GM23248 (cell line): ENCODE data around the gene DNAJC3. TPM values are rescaled to one million over a fixed set of nuclear protein-coding genes. Genes with fewer than 3 reads are reported as not detected.
"Not testable (repeated sequence)": the region's sequence is repeated elsewhere in the genome, so short reads cannot be mapped to it uniquely, and the experiment has no call there.

Source experiments
- DNase-seq: peaks from one replicate; pipeline ENCODE4 v3.0.0-alpha.2; 2015
- H2AFZ ChIP-seq: fragments of 200-600 bp; sonication (generic); 2 replicates; pipeline ENCODE4 v1.6.1; 2016; ENCODE audit warnings: antibody characterized with exemption
- H3F3A ChIP-seq: fragments of 200-600 bp; sonication (generic); 2 replicates; pipeline ENCODE4 v1.6.1; 2016; ENCODE audit warnings: mild to moderate bottlenecking, antibody characterized with exemption, mixed run types; ENCODE audit not compliant: insufficient read depth
- H3K27ac ChIP-seq: fragments of 200-600 bp; sonication (generic); 2 replicates; pipeline ENCODE4 v1.5.1; 2016; ENCODE audit warnings: mild to moderate bottlenecking
- H3K27me3 ChIP-seq: fragments of 200-600 bp; sonication (generic); replicated peaks from 2 replicates; pipeline ENCODE4 v1.6.1; 2016; ENCODE audit warnings: mild to moderate bottlenecking; ENCODE audit not compliant: insufficient read depth
- H3K36me3 ChIP-seq: fragments of 200-600 bp; sonication (generic); 2 replicates; pipeline ENCODE4 v1.6.1; 2016; ENCODE audit warnings: low read depth, mild to moderate bottlenecking
- H3K4me1 ChIP-seq: fragments of 200-600 bp; sonication (generic); 2 replicates; pipeline ENCODE4 v1.6.1; 2016; ENCODE audit warnings: mild to moderate bottlenecking; ENCODE audit not compliant: insufficient read depth
- H3K4me2 ChIP-seq: fragments of 200-600 bp; sonication (generic); one replicate; pipeline ENCODE4 v1.6.1; 2016; ENCODE audit warnings: mild to moderate bottlenecking; ENCODE audit not compliant: unreplicated experiment
- H3K4me3 ChIP-seq: fragments of 200-600 bp; sonication (generic); 2 replicates; pipeline ENCODE4 v1.5.1; 2016; ENCODE audit warnings: mild to moderate bottlenecking
- H3K79me2 ChIP-seq: fragments of 200-600 bp; sonication (generic); 2 replicates; pipeline ENCODE4 v1.6.1; 2016; ENCODE audit warnings: mild to moderate bottlenecking; ENCODE audit not compliant: insufficient read depth
- H3K9ac ChIP-seq: fragments of 200-600 bp; sonication (generic); 2 replicates; pipeline ENCODE4 v1.6.1; 2016; ENCODE audit warnings: mild to moderate bottlenecking
- H3K9me2 ChIP-seq: fragments of 200-600 bp; sonication (generic); 2 replicates; pipeline ENCODE4 v1.6.1; 2016; ENCODE audit warnings: mixed run types, mild to moderate bottlenecking, moderate library complexity; ENCODE audit not compliant: insufficient read depth
- H3K9me3 ChIP-seq: fragments of 200-600 bp; sonication (generic); one replicate; pipeline ENCODE4 v1.6.1; 2017; ENCODE audit warnings: low read depth
- H4K20me1 ChIP-seq: fragments of 200-600 bp; sonication (generic); 2 replicates; pipeline ENCODE4 v1.6.0; 2016; ENCODE audit not compliant: insufficient read depth
- EZH2 ChIP-seq: fragments of 200-600 bp; sonication (generic); IDR thresholded peaks from 2 replicates; pipeline ENCODE4 v1.6.1; 2018; ENCODE audit warnings: antibody characterized with exemption, mild to moderate bottlenecking; ENCODE audit not compliant: insufficient read depth, poor library complexity, severe bottlenecking
- EZH2phosphoT487 ChIP-seq: fragments of 200-600 bp; sonication (generic); IDR thresholded peaks from 2 replicates; pipeline ENCODE4 v1.6.1; 2018; ENCODE audit warnings: antibody characterized with exemption, moderate library complexity, mild to moderate bottlenecking, low read depth; ENCODE audit not compliant: insufficient read depth
- WGBS, 2 experiments: methylation state at CpG; one replicate each; pipeline ENCODE4 v1.1.6; 2015 to 2017; ENCODE audit warnings: low lambda C conversion rate in 2 of 2, low coverage in 1 of 2; ENCODE audit errors: missing lambda C conversion rate in 2 of 2; 5-methylcytosine and 5-hydroxymethylcytosine counted together
- in situ Hi-C: fragments of 300-500 bp; cut with MboI; formaldehyde crosslinking; loops from 2 replicates; pipeline ENCODE4 v1.15.0; 2020
- polyA plus RNA-seq: library from polyadenylated mRNA; unstranded; fragments of >200 nt; fragmentation: Nextera tagmentation; extraction: Ambion mirVana; gene quantifications from 2 replicates; pipeline ENCODE4 v1.2.1, GENCODE V29; 2016
- total RNA-seq: library from RNA; depleted of rRNA; stranded (reverse); fragments of >200 nt; shearing (Covaris generic); gene quantifications from 2 replicates; pipeline ENCODE4 v1.2.3, GENCODE V29; 2014

The DNAJC3 gene
- total and polyA plus RNA-seq, 2 experiments from 2014 or later, result 39.5 to 42.4 TPM

- 94 to 100% methylated on average over 2 of the region's 2 CpGs for WGBS, 2 experiments
- no peaks in the 10 kb centered on the region for H3K27me3 ChIP-seq
- peaks cover 4% of the 10 kb centered on the region; the same call in 1 of the 2 replicates for H4K20me1 ChIP-seq
Observed at GRCh38 chr13:95684418-95684817, 7.5 kb downstream of the DNAJC3 start.

GRCh38 chr13:95684960-95685359 lies 8.0 kb downstream of the DNAJC3 start:
- H2AFZ ChIP-seq, H3K9me2 ChIP-seq, H3K36me3 ChIP-seq, DNase-seq, in situ Hi-C loops, H3F3A ChIP-seq, H3K27ac ChIP-seq, H4K20me1 ChIP-seq, H3K4me1 ChIP-seq, H3K27me3 ChIP-seq, H3K9ac ChIP-seq, H3K9me3 ChIP-seq, H3K4me2 ChIP-seq, H3K4me3 ChIP-seq: not testable (repeated sequence)
- WGBS, 2 experiments, result 90 to 93% methylated on average over 5 of the region's 5 CpGs
- H3K79me2 ChIP-seq, result peaks cover 100% of the 10 kb centered on the region

More at GRCh38 chr13:95684418-95684817, 7.5 kb downstream of the DNAJC3 start:
- no peak overlapping the region for H2AFZ ChIP-seq
- H3K9ac ChIP-seq, result no peak overlapping the region
- no peaks in the 10 kb centered on the region for H3K9me3 ChIP-seq
- H3K79me2 ChIP-seq, result peaks cover 100% of the 10 kb centered on the region
- H3F3A ChIP-seq, result no peaks in the 10 kb centered on the region
- H3K27ac ChIP-seq, result no peak overlapping the region
- no peak overlapping the region for H3K4me2 ChIP-seq
- TF ChIP-seq EZH2phosphoT487, result no peak
- no peak for TF ChIP-seq EZH2
- no peaks in the 10 kb centered on the region for H3K9me2 ChIP-seq
- no peak for DNase-seq
- H3K4me1 ChIP-seq, result peaks cover 7% of the 10 kb centered on the region; the same call in 1 of the 2 replicates
- in situ Hi-C loops, result no loop called here
- no peak overlapping the region for H3K4me3 ChIP-seq
- no peaks in the 10 kb centered on the region for H3K36me3 ChIP-seq

GRCh38 chr13:95689582-95689926 lies 12.6 kb downstream of the DNAJC3 start:
- no peak for DNase-seq
- no peak overlapping the region for H3K9ac ChIP-seq
- peaks cover 55% of the 10 kb centered on the region for H3K79me2 ChIP-seq
- no peaks in the 10 kb centered on the region for H3K36me3 ChIP-seq
- H4K20me1 ChIP-seq, result peaks cover 5% of the 10 kb centered on the region; the same call in 1 of the 2 replicates
- TF ChIP-seq EZH2 (no peak), EZH2phosphoT487 (no peak)
- H3F3A ChIP-seq, result no peaks in the 10 kb centered on the region
- no peak overlapping the region for H3K27ac ChIP-seq
- no peaks in the 10 kb centered on the region for H3K27me3 ChIP-seq
- no peaks in the 10 kb centered on the region for H3K9me2 ChIP-seq
- no peaks in the 10 kb centered on the region for H3K4me1 ChIP-seq
- WGBS, 2 experiments, result 99 to 100% methylated on average over 3 of the region's 3 CpGs
- no peaks in the 10 kb centered on the region for H3K9me3 ChIP-seq
- no peak overlapping the region for H2AFZ ChIP-seq
- no peak overlapping the region for H3K4me2 ChIP-seq
- in situ Hi-C loops, result no loop called here
- no peak overlapping the region for H3K4me3 ChIP-seq

- H3K9me2 ChIP-seq, in situ Hi-C loops, H2AFZ ChIP-seq, H3K9ac ChIP-seq, H3K4me2 ChIP-seq, H4K20me1 ChIP-seq, H3K9me3 ChIP-seq, H3K36me3 ChIP-seq, H3K27me3 ChIP-seq, H3F3A ChIP-seq, H3K4me3 ChIP-seq, H3K27ac ChIP-seq, DNase-seq, H3K4me1 ChIP-seq: not testable (repeated sequence)
- 85 to 97% methylated on average over 5 to 27 of the region's 28 CpGs for WGBS, 2 experiments
- H3K79me2 ChIP-seq, result peaks cover 41% of the 10 kb centered on the region
Observed at GRCh38 chr13:95690986-95691385, 14.0 kb downstream of the DNAJC3 start.

DNA sequence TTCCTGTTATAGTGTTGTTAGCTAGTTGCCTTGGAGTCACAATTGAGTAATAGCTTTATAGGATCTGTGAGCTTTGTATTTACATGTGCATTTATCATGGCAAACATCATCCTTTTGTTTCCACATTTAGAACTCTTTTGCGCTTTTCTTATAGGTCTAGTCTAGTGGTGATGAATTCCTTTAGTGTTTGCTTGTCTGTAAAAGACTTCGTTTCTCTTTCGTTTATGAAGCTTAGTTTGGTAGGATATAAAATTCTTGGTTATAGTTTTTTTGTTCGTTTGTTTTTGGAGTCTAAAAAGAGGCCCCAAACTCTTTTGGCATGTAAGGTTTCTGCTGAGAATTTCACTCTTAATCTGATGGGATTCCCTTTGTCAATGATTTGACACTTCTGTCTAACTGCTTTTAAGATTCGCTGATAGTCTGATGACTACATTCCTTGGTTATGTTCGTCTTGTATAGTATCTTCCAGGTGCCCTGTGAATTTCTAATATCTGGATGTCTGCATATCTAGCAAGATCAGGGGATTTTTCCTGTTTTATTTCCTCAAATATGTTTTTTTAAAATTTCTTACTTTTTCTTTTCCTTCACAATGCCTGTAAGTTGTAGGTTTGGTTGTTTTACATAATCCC lies 20.2 kb downstream of the DNAJC3 start:
- in situ Hi-C loops, result no loop called here
- Histone ChIP-seq H3K79me2 (no peaks in the 10 kb centered on the region; the same call in 1 of the 2 replicates), H3K4me1 (no peaks in the 10 kb centered on the region)

More for the DNA sequence above, 20.2 kb downstream of the DNAJC3 start:
- Histone ChIP-seq H3F3A (no peaks in the 10 kb centered on the region), H3K9me3 (no peaks in the 10 kb centered on the region), H2AFZ (no peak overlapping the region), H3K27ac (no peak overlapping the region), H3K4me2 (no peak overlapping the region), H3K4me3 (no peak overlapping the region), H3K9ac (no peak overlapping the region), H3K27me3 (no peaks in the 10 kb centered on the region), H3K36me3 (no peaks in the 10 kb centered on the region), H4K20me1 (peaks cover 13% of the 10 kb centered on the region; the same call in 1 of the 2 replicates), H3K9me2 (no peaks in the 10 kb centered on the region)
- TF ChIP-seq EZH2phosphoT487 (no peak), EZH2 (no peak)
- no peak for DNase-seq
- 90 to 92% methylated on average over 6 of the region's 6 CpGs for WGBS, 2 experiments
